Spleen (tissue), 7 donors: ENCODE measurements around the gene MS4A14.

Experiments
- POLR2A ChIP-seq, 3 donors: fragments of 450-650 bp; IDR thresholded peaks; one replicate each; pipeline ENCODE4 v1.5.1; 2017; ENCODE audit warnings: antibody characterized with exemption in 3 of 3, mild to moderate bottlenecking in 1 of 3
- POLR2AphosphoS5 ChIP-seq, 3 donors: sonication (generic); formaldehyde crosslinking; IDR thresholded peaks; one replicate each; pipeline ENCODE4 v1.5.1; 2017; ENCODE audit warnings: antibody characterized with exemption in 3 of 3
- TF ChIP-seq, protein P1 (sequence below), 11 experiments: fragments of 200-600 bp in 7 of 11; fragments of 450-650 bp in 4 of 11; sonication (generic) in 4 of 11; IDR thresholded peaks in 8 of 11; conservative IDR thresholded peaks in 3 of 11; 1 replicate in 7 of 11; 2 replicates in 4 of 11; pipeline versions ENCODE4 v1.4.0 to v1.8.0; 2016 to 2021; ENCODE audit warnings: antibody characterized with exemption in 11 of 11, inconsistent platforms in 4 of 11, mild to moderate bottlenecking in 1 of 11
- donor health status: DM: no; HTN: no; CAD: no; lungs with moderate emphysema.
- donor health status: DM: no; HTN: no; CAD: no.
- donor health status: DM: no; HTN: no; CAD: no.

DNA sequence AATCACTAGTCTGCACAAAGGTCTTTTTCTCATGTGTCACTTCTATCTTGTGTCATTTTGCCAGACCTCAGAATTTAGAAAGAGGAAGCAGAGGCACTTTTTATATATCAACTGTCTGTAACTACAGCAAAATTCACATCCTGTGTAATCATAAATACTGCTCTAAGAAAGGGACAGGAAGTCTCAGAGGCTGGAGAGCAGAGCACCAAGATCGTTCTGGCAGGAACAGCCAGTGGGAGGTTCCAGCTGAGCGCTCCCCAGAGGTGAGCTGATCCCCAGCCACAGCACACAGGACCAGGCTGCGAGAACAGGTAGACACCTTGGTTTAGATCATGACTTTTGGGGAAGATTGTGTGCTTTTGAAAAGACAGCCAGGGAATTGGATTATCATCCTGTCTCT, 17.9 kb upstream of the MS4A14 start, which contains the start of gene MS4A7:
- TF ChIP-seq, protein P1, sequence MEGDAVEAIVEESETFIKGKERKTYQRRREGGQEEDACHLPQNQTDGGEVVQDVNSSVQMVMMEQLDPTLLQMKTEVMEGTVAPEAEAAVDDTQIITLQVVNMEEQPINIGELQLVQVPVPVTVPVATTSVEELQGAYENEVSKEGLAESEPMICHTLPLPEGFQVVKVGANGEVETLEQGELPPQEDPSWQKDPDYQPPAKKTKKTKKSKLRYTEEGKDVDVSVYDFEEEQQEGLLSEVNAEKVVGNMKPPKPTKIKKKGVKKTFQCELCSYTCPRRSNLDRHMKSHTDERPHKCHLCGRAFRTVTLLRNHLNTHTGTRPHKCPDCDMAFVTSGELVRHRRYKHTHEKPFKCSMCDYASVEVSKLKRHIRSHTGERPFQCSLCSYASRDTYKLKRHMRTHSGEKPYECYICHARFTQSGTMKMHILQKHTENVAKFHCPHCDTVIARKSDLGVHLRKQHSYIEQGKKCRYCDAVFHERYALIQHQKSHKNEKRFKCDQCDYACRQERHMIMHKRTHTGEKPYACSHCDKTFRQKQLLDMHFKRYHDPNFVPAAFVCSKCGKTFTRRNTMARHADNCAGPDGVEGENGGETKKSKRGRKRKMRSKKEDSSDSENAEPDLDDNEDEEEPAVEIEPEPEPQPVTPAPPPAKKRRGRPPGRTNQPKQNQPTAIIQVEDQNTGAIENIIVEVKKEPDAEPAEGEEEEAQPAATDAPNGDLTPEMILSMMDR (IDR thresholded peaks at IDR 0.05 in 8 of 11, conservative IDR thresholded peaks at IDR 0.05 in 3 of 11): no peak
- TF ChIP-seq POLR2A (IDR thresholded peaks at IDR 0.05) (peak in 1 of 3 donors; percentile 53), POLR2AphosphoS5 (IDR thresholded peaks at IDR 0.05) (peak; percentile 32 to 89 (median 87))
